Measurements from ENCODE around the gene PDGFRB. TPM values are rescaled to one million over a fixed set of nuclear protein-coding genes. Genes with fewer than 3 reads are reported as not detected.

PDGFRB gene
- total RNA-seq, 4 donors from 2014 or later = 33.9 to 88.7 (median 41.7) TPM

DNA sequence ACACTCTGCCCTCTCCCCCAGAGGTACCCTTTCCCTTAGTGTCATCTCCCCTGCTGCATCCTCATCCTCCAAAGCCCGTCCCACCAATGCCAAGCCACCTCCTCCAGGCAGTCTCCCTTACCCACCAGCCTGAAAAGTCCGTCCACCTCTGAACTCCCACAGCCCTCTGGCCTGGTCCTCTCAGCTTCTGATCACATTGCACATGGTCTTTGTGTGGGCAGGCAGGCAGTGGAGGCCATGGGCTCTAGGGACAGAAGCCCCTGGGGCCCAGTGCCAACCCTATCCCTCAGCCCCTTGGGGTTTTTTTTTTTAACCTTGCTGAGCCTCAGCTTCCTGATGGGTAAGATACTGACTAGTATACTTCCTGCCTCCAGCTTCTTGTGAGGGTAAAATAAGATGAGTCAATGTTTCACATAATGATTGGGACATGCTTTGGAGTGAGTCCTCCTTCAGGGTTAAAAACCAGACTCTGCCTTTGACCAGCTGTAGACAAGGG is 88.7 kb downstream of the PDGFRB start:
- no peak for TF ChIP-seq POLR2A (IDR thresholded peaks at IDR 0.05)
- TF ChIP-seq, protein P1, sequence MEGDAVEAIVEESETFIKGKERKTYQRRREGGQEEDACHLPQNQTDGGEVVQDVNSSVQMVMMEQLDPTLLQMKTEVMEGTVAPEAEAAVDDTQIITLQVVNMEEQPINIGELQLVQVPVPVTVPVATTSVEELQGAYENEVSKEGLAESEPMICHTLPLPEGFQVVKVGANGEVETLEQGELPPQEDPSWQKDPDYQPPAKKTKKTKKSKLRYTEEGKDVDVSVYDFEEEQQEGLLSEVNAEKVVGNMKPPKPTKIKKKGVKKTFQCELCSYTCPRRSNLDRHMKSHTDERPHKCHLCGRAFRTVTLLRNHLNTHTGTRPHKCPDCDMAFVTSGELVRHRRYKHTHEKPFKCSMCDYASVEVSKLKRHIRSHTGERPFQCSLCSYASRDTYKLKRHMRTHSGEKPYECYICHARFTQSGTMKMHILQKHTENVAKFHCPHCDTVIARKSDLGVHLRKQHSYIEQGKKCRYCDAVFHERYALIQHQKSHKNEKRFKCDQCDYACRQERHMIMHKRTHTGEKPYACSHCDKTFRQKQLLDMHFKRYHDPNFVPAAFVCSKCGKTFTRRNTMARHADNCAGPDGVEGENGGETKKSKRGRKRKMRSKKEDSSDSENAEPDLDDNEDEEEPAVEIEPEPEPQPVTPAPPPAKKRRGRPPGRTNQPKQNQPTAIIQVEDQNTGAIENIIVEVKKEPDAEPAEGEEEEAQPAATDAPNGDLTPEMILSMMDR (IDR thresholded peaks at IDR 0.05) = no peak
- WGBS, 2 donors = 90 to 92% methylated on average over 2 of the region's 2 CpGs
- no peak overlapping the region for H3K4me3 ChIP-seq (ENCODE audit: low read depth, poor library complexity, severe bottlenecking)
- intact Hi-C loops (cut with DNase I; ENCODE audit: low total_unique reads) = no loop called here
- no peak for DNase-seq (ENCODE audit: low spot score in 2 of 2)

DNA sequence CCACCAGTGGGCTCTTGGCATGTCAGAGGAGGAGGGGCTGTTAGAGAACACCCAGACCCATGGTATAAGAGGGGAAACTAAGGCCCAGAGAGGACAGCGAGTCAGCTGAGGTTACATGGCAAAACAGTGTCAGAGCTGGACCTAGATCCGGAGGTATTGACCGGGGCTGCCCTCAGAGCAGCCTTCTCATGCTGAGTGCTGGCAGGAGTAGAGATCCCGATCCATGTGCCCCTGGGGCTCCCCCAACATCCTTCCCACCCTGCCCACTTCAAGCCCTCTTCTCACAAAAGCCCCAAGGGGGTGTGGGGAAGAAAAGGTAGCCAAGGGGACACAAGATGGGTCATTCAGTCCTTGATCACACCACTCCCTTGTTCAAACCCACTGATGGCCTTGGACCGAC is 89.2 kb downstream of the PDGFRB start:
- WGBS, 2 donors = 90 to 95% methylated on average over 5 of the region's 5 CpGs
- intact Hi-C loops (cut with DNase I; ENCODE audit: low total_unique reads) = no loop called here
- no peak for TF ChIP-seq POLR2A (IDR thresholded peaks at IDR 0.05)
- TF ChIP-seq, protein P1 (IDR thresholded peaks at IDR 0.05) = no peak
- no peak for DNase-seq (ENCODE audit: low spot score in 2 of 2)
- H3K4me3 ChIP-seq (ENCODE audit: low read depth, poor library complexity, severe bottlenecking) = no peak overlapping the region

DNA sequence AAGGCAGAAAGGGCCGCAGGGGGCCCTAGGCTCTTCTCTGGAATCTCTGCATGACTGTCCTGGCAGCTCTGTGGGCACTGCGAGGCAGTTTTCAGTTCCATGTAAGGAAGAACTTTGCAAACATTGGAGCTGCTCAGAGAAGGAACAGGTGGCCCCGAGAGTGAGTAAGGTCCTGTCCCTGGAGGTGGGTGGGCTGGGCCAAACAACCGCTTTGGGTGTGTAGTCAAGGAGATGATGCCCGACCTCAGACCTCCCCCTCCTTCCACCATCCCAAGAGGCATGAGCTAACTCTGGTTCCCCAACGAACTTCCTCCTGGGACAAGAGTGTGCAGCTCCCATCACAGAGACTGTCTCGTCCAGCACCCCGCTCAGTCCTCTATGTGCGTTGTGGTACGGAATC is 89.8 kb downstream of the PDGFRB start:
- H3K4me3 ChIP-seq (ENCODE audit: low read depth, poor library complexity, severe bottlenecking) = no peak overlapping the region
- WGBS, 2 donors = 58 to 72% methylated on average over 10 of the region's 10 CpGs
- DNase-seq (ENCODE audit: low spot score in 2 of 2) = no peak
- intact Hi-C loops (cut with DNase I; ENCODE audit: low total_unique reads) = no loop called here
- no peak for TF ChIP-seq POLR2A (IDR thresholded peaks at IDR 0.05)
- TF ChIP-seq, protein P1 (IDR thresholded peaks at IDR 0.05) = no peak

DNA sequence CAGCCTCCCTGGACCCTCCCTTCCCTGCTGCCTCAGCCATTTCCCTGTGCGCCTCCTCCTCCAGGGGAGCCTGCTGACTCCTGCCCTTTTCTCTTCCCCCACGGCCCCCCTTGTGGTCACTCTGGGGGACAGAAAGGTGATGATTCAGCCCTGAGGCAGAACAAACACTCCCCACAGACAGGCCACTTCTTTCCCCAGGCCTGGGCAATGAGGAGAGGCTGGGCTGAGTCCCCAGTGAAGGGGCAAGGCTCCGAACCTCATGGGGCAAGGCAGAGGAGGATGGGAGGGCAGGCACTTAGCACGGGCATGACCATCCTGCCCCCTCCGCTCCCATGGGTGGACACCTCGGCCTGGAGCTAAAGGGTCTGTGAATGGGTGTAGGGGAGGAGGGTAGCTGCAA is 90.3 kb downstream of the PDGFRB start:
- DNase-seq (ENCODE audit: low spot score in 2 of 2) = peak in 1 of 2 donors; percentile 36
- 68 to 73% methylated on average over 6 of the region's 6 CpGs for WGBS, 2 donors
- TF ChIP-seq POLR2A (IDR thresholded peaks at IDR 0.05) = no peak
- TF ChIP-seq, protein P1 (IDR thresholded peaks at IDR 0.05) = no peak

DNA sequence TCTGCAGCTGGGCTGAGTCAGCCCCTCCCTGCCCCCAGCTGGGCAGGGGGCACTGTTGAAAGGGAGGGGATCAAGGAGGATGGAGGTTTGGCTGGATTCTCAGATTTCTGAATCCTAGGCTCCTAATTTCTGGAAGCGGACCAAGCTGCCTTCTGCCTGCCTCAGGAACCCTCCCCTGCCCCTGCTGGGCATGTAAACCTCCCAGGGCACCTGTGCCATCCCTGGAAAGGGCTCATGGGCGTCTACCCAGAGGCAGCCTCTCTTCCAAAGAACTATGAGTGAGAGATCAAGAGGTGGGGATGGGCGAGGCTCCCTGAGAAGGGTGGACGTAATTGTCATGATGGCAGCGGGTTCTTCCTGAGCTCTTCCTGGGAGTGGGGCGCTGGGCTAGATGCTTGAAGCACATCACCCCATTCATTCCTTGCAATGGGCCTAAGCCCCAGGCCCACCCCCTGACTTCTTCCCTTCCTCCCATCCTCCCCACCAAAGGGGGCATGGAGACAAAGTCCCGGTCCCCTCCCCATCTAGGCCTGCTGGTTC is 90.9 kb downstream of the PDGFRB start:
- no peak overlapping the region for H3K4me3 ChIP-seq (ENCODE audit: low read depth, poor library complexity, severe bottlenecking)
- intact Hi-C loops (cut with DNase I; ENCODE audit: low total_unique reads) = no loop called here
- no peak for DNase-seq (ENCODE audit: low spot score in 2 of 2)
- TF ChIP-seq, protein P1 (IDR thresholded peaks at IDR 0.05) = no peak
- no peak for TF ChIP-seq POLR2A (IDR thresholded peaks at IDR 0.05)
- WGBS, 2 donors = 70 to 77% methylated on average over 7 of the region's 7 CpGs

More for the DNA sequence above, 90.3 kb downstream of the PDGFRB start:
- intact Hi-C loops (cut with DNase I; ENCODE audit: low total_unique reads) = no loop called here
- no peak overlapping the region for H3K4me3 ChIP-seq (ENCODE audit: low read depth, poor library complexity, severe bottlenecking)

Other genes with a start within 250 kb of the PDGFRB start
- 1 to 10 TPM in 1 of 4 donors, under 1 TPM in 2, not detected in 1; 0.04 to 1.0 (median 0.49) TPM for gene PDE6A, start 211.1 kb downstream of the PDGFRB start, total RNA-seq
- 10 to 100 TPM in 3 of 4 donors, 1 to 10 TPM in 1; 8.4 to 56.5 (median 33.3) TPM for gene SLC26A2, start 195.1 kb downstream of the PDGFRB start, total RNA-seq
- 1 to 10 TPM; 3.8 to 8.3 (median 6.0) TPM for gene TIGD6, start 155.2 kb downstream of the PDGFRB start, total RNA-seq
- gene HMGXB3, start 155.1 kb downstream of the PDGFRB start, total RNA-seq = 10 to 100 TPM; 24.6 to 32.0 (median 26.1) TPM
- gene CSF1R, start 69.3 kb downstream of the PDGFRB start, total RNA-seq = 10 to 100 TPM; 17.9 to 27.3 (median 23.9) TPM
- gene CDX1, start 10.9 kb upstream of the PDGFRB start, total RNA-seq = not detected
- under 1 TPM in 1 of 4 donors, not detected in 3; 0.88 TPM for gene SLC6A7, start 34.2 kb upstream of the PDGFRB start, total RNA-seq
- under 1 TPM in 1 of 4 donors, not detected in 3; 0.23 TPM for gene CAMK2A, start 133.9 kb upstream of the PDGFRB start, total RNA-seq
- 1 to 10 TPM; 1.6 to 4.5 (median 2.6) TPM for gene ARSI, start 147.1 kb upstream of the PDGFRB start, total RNA-seq
- 10 to 100 TPM; 30.6 to 35.0 (median 32.2) TPM for gene TCOF1, start 201.9 kb upstream of the PDGFRB start, total RNA-seq